ENCODE measurements around the gene DHX16.
"Not testable (repeated sequence)": the region's sequence is repeated elsewhere in the genome, so short reads cannot be mapped to it uniquely, and the experiment has no call there.

DHX16 gene

GRCh38 chr6:30678964-30679726 is 6.3 kb upstream of the DHX16 start:
- peak; percentile 4 to 49 for DNase-seq

- no peak for DNase-seq
Observed at GRCh38 chr6:30676660-30677285, 4.0 kb upstream of the DHX16 start.

GRCh38 chr6:30670760-30671527 is 1.9 kb downstream of the DHX16 start:
- no peak for DNase-seq

GRCh38 chr6:30666300-30666699 is 6.5 kb downstream of the DHX16 start:
- not testable (repeated sequence) for DNase-seq

- DNase-seq, result no peak
Observed at GRCh38 chr6:30664994-30665767, 7.6 kb downstream of the DHX16 start.

- not testable (repeated sequence) for DNase-seq
Observed at GRCh38 chr6:30657922-30658321, 14.9 kb downstream of the DHX16 start.

GRCh38 chr6:30657454-30657853 is 15.4 kb downstream of the DHX16 start:
- no peak for DNase-seq

- no peak for DNase-seq
Observed at GRCh38 chr6:30656513-30656912, 16.3 kb downstream of the DHX16 start.

- DNase-seq, result no peak
Observed at GRCh38 chr6:30655743-30656094, 17.1 kb downstream of the DHX16 start.

- DNase-seq, result no peak
Observed at GRCh38 chr6:30654798-30655742, 17.7 kb downstream of the DHX16 start.

- no peak for DNase-seq
Observed at GRCh38 chr6:30651143-30651542, 21.7 kb downstream of the DHX16 start.

GRCh38 chr6:30647242-30648116 is 25.3 kb downstream of the DHX16 start:
- DNase-seq, result peak in 1 of 2 experiments; percentile 28

GRCh38 chr6:30646450-30647241 is 26.2 kb downstream of the DHX16 start, which contains the start of gene C6orf136:
C6orf136 (plus strand) TSS chr6:30647133; CDS start chr6:30647232, 99 bp downstream.
- peak; percentile 37 to 43 for DNase-seq

- DNase-seq, result no peak
Observed at GRCh38 chr6:30645989-30646388, 26.8 kb downstream of the DHX16 start.

- DNase-seq, result peak in 1 of 2 experiments; percentile 1
Observed at GRCh38 chr6:30644769-30645168, 28.0 kb downstream of the DHX16 start.

- DNase-seq, result no peak
Observed at GRCh38 chr6:30643656-30644055, 29.1 kb downstream of the DHX16 start.

- DNase-seq, result no peak
Observed at GRCh38 chr6:30641048-30641447, 31.8 kb downstream of the DHX16 start.

- DNase-seq, result no peak
Observed at GRCh38 chr6:30640481-30640880, 32.3 kb downstream of the DHX16 start.

- no peak for DNase-seq
Observed at GRCh38 chr6:30635834-30636233, 37.0 kb downstream of the DHX16 start.
